Thoracic aorta (tissue), 2 donors: ENCODE results near the gene RASL11B. TPM values are rescaled to one million over a fixed set of nuclear protein-coding genes. Genes with fewer than 3 reads are reported as not detected.
"Not testable (repeated sequence)": the region's sequence is repeated elsewhere in the genome, so short reads cannot be mapped to it uniquely, and the experiment has no call there.

ENCODE experiments used
- ATAC-seq: fragments of 150-250 bp; one replicate; pipeline ENCODE4 v1.8.0; 2017; ENCODE audit warnings: low read depth; ENCODE audit not compliant: insufficient number of reproducible peaks, low FRiP score
- DNase-seq: peaks from one replicate; pipeline ENCODE4 v3.0.0-alpha.2; 2020; ENCODE audit warnings: low spot score
- H3K27ac ChIP-seq, 2 donors: fragments of 200-600 bp; sonication (generic); 1 replicate in 1 of 2; 2 replicates in 1 of 2; pipeline ENCODE4 v1.5.1; 2016; ENCODE audit warnings: mild to moderate bottlenecking in 2 of 2, moderate library complexity in 2 of 2
- H3K27me3 ChIP-seq: fragments of 200-600 bp; sonication (generic); replicated peaks from 2 replicates; pipeline ENCODE4 v1.6.0; 2016; ENCODE audit warnings: mild to moderate bottlenecking; ENCODE audit not compliant: insufficient read depth
- H3K36me3 ChIP-seq: fragments of 200-600 bp; sonication (generic); one replicate; pipeline ENCODE4 v1.5.1; 2016
- H3K4me1 ChIP-seq, 2 donors: fragments of 200-600 bp; sonication (generic); 1 replicate in 1 of 2; 2 replicates in 1 of 2; pipeline versions ENCODE4 v1.5.1 to v1.6.0; 2016; ENCODE audit warnings: low read depth in 2 of 2, mild to moderate bottlenecking in 1 of 2; ENCODE audit not compliant: control insufficient read depth in 1 of 2
- H3K4me3 ChIP-seq: fragments of 200-600 bp; sonication (generic); 2 replicates; pipeline ENCODE4 v1.5.1; 2016; ENCODE audit warnings: mild to moderate bottlenecking
- H3K9me3 ChIP-seq: fragments of 200-600 bp; sonication (generic); 2 replicates; pipeline ENCODE4 v1.5.1; 2016
- CTCF ChIP-seq: fragments of 200-600 bp; sonication (generic); IDR thresholded peaks from one replicate; pipeline ENCODE4 v1.5.1; 2019; ENCODE audit warnings: antibody characterized with exemption
- total RNA-seq, 2 donors: library from RNA; depleted of rRNA; stranded (reverse); fragments of >200 nt; gene quantifications; one replicate each; pipeline versions ENCODE4 v1.1.0 to v1.2.3, GENCODE V29; 2016

The RASL11B gene
- total RNA-seq, 2 donors from 2014 or later: 5.0 to 5.4 TPM

GRCh38 chr4:52824270-52824602 lies 37.9 kb upstream of the RASL11B start:
- TF ChIP-seq CTCF: no peak
- ATAC-seq: no peak
- H3K27ac ChIP-seq: no peak overlapping the region

GRCh38 chr4:52824603-52825459 lies 37.3 kb upstream of the RASL11B start:
- ATAC-seq (no peak), DNase-seq (no peak)
- Histone ChIP-seq H3K4me3 (no peak overlapping the region), H3K9me3 (no peaks in the 10 kb centered on the region), H3K36me3 (no peaks in the 10 kb centered on the region), H3K27ac (no peak overlapping the region), H3K4me1 (no peaks in the 10 kb centered on the region), H3K27me3 (no peaks in the 10 kb centered on the region)
- TF ChIP-seq CTCF: no peak

More at GRCh38 chr4:52824270-52824602, 37.9 kb upstream of the RASL11B start:
- H3K4me1 ChIP-seq: no peaks in the 10 kb centered on the region
- no peaks in the 10 kb centered on the region for H3K36me3 ChIP-seq
- no peaks in the 10 kb centered on the region for H3K9me3 ChIP-seq
- no peaks in the 10 kb centered on the region for H3K27me3 ChIP-seq
- no peak for DNase-seq
- H3K4me3 ChIP-seq: no peak overlapping the region

- Histone ChIP-seq H3K27ac (no peak overlapping the region), H3K36me3 (no peaks in the 10 kb centered on the region), H3K9me3 (no peaks in the 10 kb centered on the region), H3K4me1 (no peaks in the 10 kb centered on the region), H3K27me3 (no peaks in the 10 kb centered on the region), H3K4me3 (no peak overlapping the region)
- DNase-seq: no peak
- no peak for TF ChIP-seq CTCF
- ATAC-seq: no peak
These were observed 36.5 kb upstream of the RASL11B start for GRCh38 chr4:52825460-52826090.

GRCh38 chr4:52833941-52834525 lies 28.1 kb upstream of the RASL11B start:
- DNase-seq (no peak), ATAC-seq (no peak)
- TF ChIP-seq CTCF: no peak
- H3K27ac ChIP-seq: no peak overlapping the region
- H3K27me3 ChIP-seq: no peaks in the 10 kb centered on the region
- H3K9me3 ChIP-seq: no peaks in the 10 kb centered on the region
- no peaks in the 10 kb centered on the region for H3K4me1 ChIP-seq
- no peak overlapping the region for H3K4me3 ChIP-seq
- no peaks in the 10 kb centered on the region for H3K36me3 ChIP-seq

- ATAC-seq, H3K27ac ChIP-seq, H3K4me1 ChIP-seq, DNase-seq, H3K9me3 ChIP-seq, H3K36me3 ChIP-seq, H3K4me3 ChIP-seq, H3K27me3 ChIP-seq: not testable (repeated sequence)
These were observed 27.3 kb upstream of the RASL11B start for GRCh38 chr4:52834641-52835456.
